ENCODE results near the gene PLLP.

Gene PLLP

DNA sequence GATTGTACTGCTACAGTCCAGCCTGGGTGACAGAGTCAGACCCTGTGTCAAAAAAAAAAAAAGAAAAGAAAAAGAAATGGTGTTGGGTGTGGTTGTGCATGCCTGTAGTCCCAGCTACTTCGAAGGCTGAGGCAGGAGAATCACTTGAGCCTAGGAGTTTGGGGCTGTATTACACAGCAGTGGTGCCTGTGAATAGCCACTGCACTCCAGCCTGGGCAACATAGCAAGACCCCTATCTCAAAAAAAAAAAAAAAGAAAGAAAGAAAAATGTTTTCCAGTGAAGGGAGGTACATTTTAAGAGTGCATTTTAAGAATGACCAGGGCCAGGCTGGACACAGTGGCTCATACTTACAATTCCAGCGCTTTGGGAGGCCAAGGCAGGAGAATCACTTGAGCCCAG lies 33.1 kb downstream of the PLLP start:
- Histone ChIP-seq H3K4me3 (ENCODE audit: low read depth in 1 of 2, low read length in 2 of 2) (no peak overlapping the region), H3K27me3 (ENCODE audit: insufficient read depth, low read length, poor library complexity) (no peaks in the 10 kb centered on the region), H3K79me2 (ENCODE audit: insufficient read depth, low read length) (no peaks in the 10 kb centered on the region), H3K9me3 (ENCODE audit: insufficient read depth, low read length, severe bottlenecking) (peaks cover 7% of the 10 kb centered on the region), H3K4me1 (ENCODE audit: insufficient read depth, low read length) (no peaks in the 10 kb centered on the region; the same call in 1 of the 2 replicates), H3K9ac (ENCODE audit: low read depth, low read length) (no peak overlapping the region), H4K20me1 (ENCODE audit: insufficient read depth, low read length) (no peaks in the 10 kb centered on the region), H3K27ac (ENCODE audit: low read length) (no peak overlapping the region), H3K36me3 (ENCODE audit: insufficient read depth, low read length) (peaks cover 39% of the 10 kb centered on the region), H3K4me2 (ENCODE audit: insufficient read depth, low read length) (no peak overlapping the region), H2AFZ (ENCODE audit: low read depth, low read length) (no peak overlapping the region)
- no peak for ATAC-seq (ENCODE audit: insufficient read depth, low read depth)
- DNase-seq = no peak
- TF ChIP-seq, protein P1, sequence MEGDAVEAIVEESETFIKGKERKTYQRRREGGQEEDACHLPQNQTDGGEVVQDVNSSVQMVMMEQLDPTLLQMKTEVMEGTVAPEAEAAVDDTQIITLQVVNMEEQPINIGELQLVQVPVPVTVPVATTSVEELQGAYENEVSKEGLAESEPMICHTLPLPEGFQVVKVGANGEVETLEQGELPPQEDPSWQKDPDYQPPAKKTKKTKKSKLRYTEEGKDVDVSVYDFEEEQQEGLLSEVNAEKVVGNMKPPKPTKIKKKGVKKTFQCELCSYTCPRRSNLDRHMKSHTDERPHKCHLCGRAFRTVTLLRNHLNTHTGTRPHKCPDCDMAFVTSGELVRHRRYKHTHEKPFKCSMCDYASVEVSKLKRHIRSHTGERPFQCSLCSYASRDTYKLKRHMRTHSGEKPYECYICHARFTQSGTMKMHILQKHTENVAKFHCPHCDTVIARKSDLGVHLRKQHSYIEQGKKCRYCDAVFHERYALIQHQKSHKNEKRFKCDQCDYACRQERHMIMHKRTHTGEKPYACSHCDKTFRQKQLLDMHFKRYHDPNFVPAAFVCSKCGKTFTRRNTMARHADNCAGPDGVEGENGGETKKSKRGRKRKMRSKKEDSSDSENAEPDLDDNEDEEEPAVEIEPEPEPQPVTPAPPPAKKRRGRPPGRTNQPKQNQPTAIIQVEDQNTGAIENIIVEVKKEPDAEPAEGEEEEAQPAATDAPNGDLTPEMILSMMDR (IDR thresholded peaks at IDR 0.05; ENCODE audit: borderline replicate concordance, extremely low read depth, low read length, poor library complexity, severe bottlenecking) = no peak
- TF ChIP-seq EZH2 (IDR thresholded peaks at IDR 0.05; ENCODE audit: borderline replicate concordance, low read depth, low read length, severe bottlenecking) = no peak

DNA sequence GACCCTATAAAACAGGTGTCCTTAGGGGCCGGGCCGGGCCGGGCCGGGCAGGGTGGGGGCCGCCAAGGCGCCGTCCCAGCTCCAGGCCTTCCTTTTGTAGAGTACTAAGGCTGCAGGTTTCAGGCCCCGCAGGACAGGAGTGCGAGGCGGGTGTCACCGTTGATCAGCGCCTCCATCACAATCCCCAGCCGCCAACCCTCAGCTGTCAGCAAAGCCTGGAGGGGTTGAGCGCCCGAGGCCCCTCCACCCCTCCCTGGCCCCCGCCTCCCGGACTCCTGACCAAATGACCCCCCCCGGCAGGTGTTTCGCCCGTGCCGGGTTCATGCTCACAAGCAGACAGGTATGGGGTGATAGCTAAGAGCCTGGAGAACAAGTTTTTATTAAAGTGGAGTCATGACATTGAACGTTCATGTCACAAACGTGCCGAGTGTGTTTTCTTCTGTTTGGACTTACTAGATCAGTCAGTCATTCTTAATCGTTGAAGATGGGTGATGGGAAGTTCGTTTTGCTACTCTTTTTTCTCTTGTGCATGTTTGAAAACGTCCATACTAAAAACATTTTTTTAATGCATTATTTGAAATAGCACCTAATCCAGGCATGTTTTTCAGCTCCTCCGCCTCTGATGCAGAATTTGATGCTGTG lies 38.9 kb downstream of the PLLP start:
- no peaks in the 10 kb centered on the region for H3K9me3 ChIP-seq (ENCODE audit: insufficient read depth, low read length, severe bottlenecking)
- H3K9ac ChIP-seq (ENCODE audit: low read depth, low read length) = peak overlapping the region; percentile 76
- H3K27ac ChIP-seq (ENCODE audit: low read length) = peak overlapping the region; percentile 62
- DNase-seq (no peak), ATAC-seq (ENCODE audit: insufficient read depth, low read depth) (peak; percentile 27)
- H3K4me3 ChIP-seq (ENCODE audit: low read depth in 1 of 2, low read length in 2 of 2) = peak overlapping the region; percentile 84 to 87
- peaks cover 19% of the 10 kb centered on the region for H3K4me1 ChIP-seq (ENCODE audit: insufficient read depth, low read length)
- TF ChIP-seq EZH2 (IDR thresholded peaks at IDR 0.05; ENCODE audit: borderline replicate concordance, low read depth, low read length, severe bottlenecking) = no peak
- TF ChIP-seq, protein P1 (IDR thresholded peaks at IDR 0.05; ENCODE audit: borderline replicate concordance, extremely low read depth, low read length, poor library complexity, severe bottlenecking) = no peak
- peak overlapping the region; percentile 84 for H2AFZ ChIP-seq (ENCODE audit: low read depth, low read length)
- H3K4me2 ChIP-seq (ENCODE audit: insufficient read depth, low read length) = peak overlapping the region; percentile 74
- peaks cover 13% of the 10 kb centered on the region for H3K36me3 ChIP-seq (ENCODE audit: insufficient read depth, low read length)
- no peaks in the 10 kb centered on the region for H3K27me3 ChIP-seq (ENCODE audit: insufficient read depth, low read length, poor library complexity)
- no peaks in the 10 kb centered on the region for H3K79me2 ChIP-seq (ENCODE audit: insufficient read depth, low read length)
- H4K20me1 ChIP-seq (ENCODE audit: insufficient read depth, low read length) = no peaks in the 10 kb centered on the region

DNA sequence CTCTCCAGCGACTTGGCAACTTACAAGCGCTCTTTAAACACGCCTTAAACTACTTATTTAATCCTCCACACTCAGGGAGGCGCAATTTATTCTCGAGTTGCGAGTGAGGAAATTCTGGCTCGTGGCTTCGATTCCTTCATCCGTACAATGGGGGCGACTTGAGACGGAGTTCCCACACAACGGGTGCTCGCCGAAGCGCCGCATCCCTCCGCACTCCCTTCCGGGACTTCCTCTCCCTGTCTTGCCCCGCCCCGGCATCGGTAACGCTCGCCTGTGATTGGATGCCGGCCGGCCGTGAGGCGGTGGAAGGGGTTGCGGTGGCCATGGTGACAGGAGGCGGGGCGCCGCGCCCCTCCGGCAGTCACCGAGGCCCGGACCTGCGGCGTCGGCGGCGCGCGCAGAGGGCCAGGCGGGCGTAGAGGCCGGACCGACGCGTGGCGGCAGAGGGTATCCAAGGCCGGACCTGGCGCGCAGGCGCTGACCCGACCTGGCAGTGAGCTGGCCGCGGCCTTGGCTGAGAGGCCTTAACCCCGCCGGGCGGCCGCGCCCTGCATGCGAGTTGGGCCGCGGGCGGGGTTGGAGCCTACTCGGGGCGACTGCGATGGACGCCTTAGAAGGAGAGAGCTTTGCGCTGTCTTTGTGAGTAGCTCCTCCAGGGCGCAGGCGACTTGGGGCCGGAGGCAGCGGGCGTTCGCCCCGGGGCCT lies 39.6 kb downstream of the PLLP start, which contains the start of gene ARL2BP:
ARL2BP (plus strand) TSS at position 493 of the 705 bp plus-strand sequence; CDS start at position 602, 109 bp downstream.
- H3K9me3 ChIP-seq (ENCODE audit: insufficient read depth, low read length, severe bottlenecking) = no peaks in the 10 kb centered on the region
- H3K4me2 ChIP-seq (ENCODE audit: insufficient read depth, low read length) = peak within 1 kb of the TSS; percentile 74
- peak within 1 kb of the TSS; percentile 91 for H2AFZ ChIP-seq (ENCODE audit: low read depth, low read length)
- no peaks in the 10 kb centered on the region for H4K20me1 ChIP-seq (ENCODE audit: insufficient read depth, low read length)
- H3K9ac ChIP-seq (ENCODE audit: low read depth, low read length) = peak within 1 kb of the TSS; percentile 76
- peak within 1 kb of the TSS; percentile 84 to 87 for H3K4me3 ChIP-seq (ENCODE audit: low read depth in 1 of 2, low read length in 2 of 2)
- H3K4me1 ChIP-seq (ENCODE audit: insufficient read depth, low read length) = peaks cover 19% of the 10 kb centered on the region
- H3K36me3 ChIP-seq (ENCODE audit: insufficient read depth, low read length) = peaks cover 11% of the 10 kb centered on the region
- no peaks in the 10 kb centered on the region for H3K79me2 ChIP-seq (ENCODE audit: insufficient read depth, low read length)
- ATAC-seq (ENCODE audit: insufficient read depth, low read depth) (peak; percentile 98), DNase-seq (peak; percentile 97)
- peak within 1 kb of the TSS; percentile 66 for H3K27ac ChIP-seq (ENCODE audit: low read length)
- no peaks in the 10 kb centered on the region for H3K27me3 ChIP-seq (ENCODE audit: insufficient read depth, low read length, poor library complexity)
- TF ChIP-seq, protein P1 (IDR thresholded peaks at IDR 0.05; ENCODE audit: borderline replicate concordance, extremely low read depth, low read length, poor library complexity, severe bottlenecking) = peak; percentile 40
- no peak for TF ChIP-seq EZH2 (IDR thresholded peaks at IDR 0.05; ENCODE audit: borderline replicate concordance, low read depth, low read length, severe bottlenecking)
